GF-D8 (cell line): ENCODE measurements around the gene ZIC5.

Experiments
- DNase-seq: peaks from one replicate; lab custom pipeline; 2025; lab: John Stamatoyannopoulos, UW

ZIC5 gene

GRCh38 chr13:99971576-99972189, at the start of gene ZIC5:
Gene ZIC5 (minus strand): TSS chr13:99971767. CDS start chr13:99971603, 164 bp downstream.
- no peak for DNase-seq

- no peak for DNase-seq
These were observed 48.3 kb upstream of the ZIC5 start for GRCh38 chr13:100019780-100020356.

- DNase-seq = no peak
These were observed 43.1 kb upstream of the ZIC5 start for GRCh38 chr13:100014621-100015020.

- no peak for DNase-seq
These were observed 26.7 kb upstream of the ZIC5 start for GRCh38 chr13:99998261-99998660.

GRCh38 chr13:99997702-99998214, 26.2 kb upstream of the ZIC5 start:
- no peak for DNase-seq

GRCh38 chr13:99996381-99996973, 24.9 kb upstream of the ZIC5 start:
- no peak for DNase-seq

GRCh38 chr13:99995589-99996380, 24.2 kb upstream of the ZIC5 start:
- DNase-seq = no peak

GRCh38 chr13:99995104-99995588, 23.6 kb upstream of the ZIC5 start:
- DNase-seq = no peak

GRCh38 chr13:99994638-99995020, 23.1 kb upstream of the ZIC5 start:
- no peak for DNase-seq

- DNase-seq = no peak
These were observed 22.4 kb upstream of the ZIC5 start for GRCh38 chr13:99993660-99994637.

- no peak for DNase-seq
These were observed 21.4 kb upstream of the ZIC5 start for GRCh38 chr13:99992949-99993351.

GRCh38 chr13:99991828-99992775, 20.5 kb upstream of the ZIC5 start:
- no peak for DNase-seq

GRCh38 chr13:99991013-99991827, 19.7 kb upstream of the ZIC5 start:
- DNase-seq = no peak

GRCh38 chr13:99990126-99990977, 18.8 kb upstream of the ZIC5 start:
- no peak for DNase-seq

GRCh38 chr13:99989276-99990125, 17.9 kb upstream of the ZIC5 start:
- DNase-seq = no peak

GRCh38 chr13:99988529-99989275, 17.1 kb upstream of the ZIC5 start:
- no peak for DNase-seq
